ENCODE data around the gene ACOX1.
A peak's percentile ranks its signal among the peaks of the same experiment; 100 is the strongest.
"Not testable (repeated sequence)": the region's sequence is repeated elsewhere in the genome, so short reads cannot be mapped to it uniquely, and the experiment has no call there.

The ACOX1 gene

DNA sequence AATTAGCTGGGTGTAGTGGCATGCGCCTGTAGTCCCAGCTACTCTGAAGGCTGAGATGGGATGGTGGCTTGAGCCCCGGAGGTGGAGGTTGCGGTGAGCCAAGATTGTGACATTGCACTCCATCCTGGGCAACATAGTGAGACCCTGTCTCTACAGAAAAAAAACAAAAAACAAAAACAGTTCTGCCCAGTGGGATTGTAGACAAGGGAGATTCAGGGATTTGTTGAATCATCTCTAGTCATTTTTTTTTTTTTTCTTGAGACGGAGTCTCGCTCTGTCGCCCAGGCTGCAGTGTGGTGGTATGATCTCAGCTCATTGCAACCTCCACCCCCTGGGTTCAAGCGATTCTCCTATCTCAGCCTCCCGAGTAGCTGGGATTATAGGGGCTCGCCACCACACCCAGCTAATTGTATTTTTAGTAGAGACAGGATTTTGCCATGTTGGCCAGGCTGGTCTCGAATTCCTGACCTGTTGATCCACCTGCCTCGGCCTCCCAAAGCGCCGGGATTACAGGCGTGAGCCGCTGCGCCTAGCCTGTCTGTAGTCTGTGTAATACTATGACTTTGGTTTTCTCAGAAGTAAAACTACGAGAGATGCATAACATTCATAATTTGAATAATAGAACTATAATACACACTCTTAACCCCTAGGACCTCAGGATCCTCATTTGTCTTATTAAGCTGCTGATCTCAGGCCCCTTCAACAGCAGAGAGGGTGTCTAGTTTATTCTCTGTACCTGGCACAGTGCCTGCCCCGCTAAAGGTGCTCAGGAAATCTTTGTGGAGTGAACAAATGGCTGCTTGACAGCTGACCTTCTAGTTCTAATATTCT is 1.4 kb upstream of the ACOX1 start:
- DNase-seq: no peak

DNA sequence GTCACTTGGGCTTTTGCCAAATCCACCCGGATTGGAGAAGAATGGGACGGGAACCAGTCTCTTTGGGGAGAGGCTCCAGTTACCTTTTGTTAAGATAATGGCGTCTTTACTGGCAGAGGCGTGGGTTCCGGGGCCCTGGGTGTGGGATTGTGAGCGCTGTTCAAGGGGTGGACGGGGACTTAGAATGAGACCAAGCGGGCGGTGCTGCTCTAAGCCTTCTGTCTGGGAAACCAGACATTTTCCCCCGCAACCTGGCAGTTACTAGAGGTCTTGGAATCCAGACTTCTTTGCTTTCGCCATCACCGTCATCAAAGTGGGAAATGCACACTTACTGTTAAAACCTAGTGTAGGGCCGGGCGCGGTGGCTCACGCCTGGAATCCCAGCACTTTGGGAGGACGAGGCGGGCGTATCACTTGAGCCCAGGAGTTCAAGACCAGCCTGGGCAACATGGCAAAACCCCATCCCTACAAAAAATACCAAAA is 780 bp upstream of the ACOX1 start:
- DNase-seq: no peak

DNA sequence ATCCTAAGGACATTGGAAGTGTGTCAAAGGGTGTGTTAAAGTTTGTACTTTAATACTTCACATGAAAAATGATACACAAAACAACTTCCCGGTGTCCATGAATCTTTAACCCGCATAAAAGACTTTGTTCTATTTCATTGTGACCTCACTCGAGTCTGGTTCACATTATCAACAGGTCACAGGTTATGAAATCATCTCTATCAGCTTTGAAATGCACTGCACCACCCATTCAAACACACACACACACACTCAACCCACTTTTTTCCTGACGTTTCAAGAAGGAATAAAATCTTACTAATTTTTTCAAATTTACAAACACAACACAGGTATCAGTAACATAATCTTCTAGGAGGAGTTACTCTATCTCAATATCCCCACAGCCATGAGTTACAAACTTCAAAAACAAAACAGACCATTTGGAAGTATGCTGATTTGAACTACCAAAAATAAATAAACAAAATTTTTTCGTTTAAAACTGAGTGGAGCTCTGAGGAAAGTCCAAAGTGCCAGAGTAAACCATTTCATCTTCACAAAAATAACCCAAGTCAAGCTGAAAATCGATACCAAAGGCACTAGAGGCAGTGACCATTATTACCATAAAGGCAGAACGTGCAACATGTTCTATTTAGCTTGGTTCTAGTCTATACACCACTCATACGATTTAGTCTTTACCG is 2.7 kb downstream of the ACOX1 start:
- DNase-seq: no peak

DNA sequence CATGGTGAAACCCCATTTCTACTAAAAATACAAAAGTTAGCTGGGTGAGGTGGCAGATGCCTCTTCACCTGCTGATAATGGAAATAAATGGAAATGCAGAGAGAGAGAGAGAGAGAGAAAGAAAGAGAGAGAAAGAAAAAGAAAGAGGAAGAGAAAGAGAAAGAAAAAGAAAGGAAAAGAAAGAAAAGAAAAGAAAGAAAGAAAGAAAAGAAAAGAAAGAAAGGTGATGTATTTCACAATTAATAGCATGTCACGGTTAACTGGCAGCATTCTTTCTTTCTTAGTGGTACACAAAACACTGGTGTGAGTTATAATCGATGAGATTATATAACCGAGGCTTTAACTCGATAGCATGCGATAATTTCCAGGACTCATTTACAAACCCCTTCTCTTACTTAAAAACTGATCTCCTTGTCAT is 3.2 kb downstream of the ACOX1 start:
- DNase-seq: no peak

DNA sequence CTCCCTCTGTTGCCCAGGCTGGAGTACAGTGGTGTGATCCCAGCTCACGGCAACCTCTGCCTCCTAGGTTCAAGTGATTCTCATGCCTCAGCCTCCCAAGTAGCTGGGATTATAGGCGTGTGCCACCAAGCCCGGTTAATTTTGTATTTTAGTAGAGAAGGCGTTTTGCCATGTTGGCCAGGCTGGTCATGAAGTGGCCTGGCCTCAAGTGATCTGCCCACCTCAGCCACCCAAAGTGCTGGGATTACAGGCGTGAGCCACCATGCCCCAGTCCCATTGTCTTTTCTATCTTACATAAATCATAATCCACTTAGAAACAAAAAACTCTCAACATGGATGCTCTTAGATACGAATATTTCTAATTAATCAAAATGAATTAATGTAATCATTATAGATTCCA is 3.8 kb downstream of the ACOX1 start:
- DNase-seq: not testable (repeated sequence)

DNA sequence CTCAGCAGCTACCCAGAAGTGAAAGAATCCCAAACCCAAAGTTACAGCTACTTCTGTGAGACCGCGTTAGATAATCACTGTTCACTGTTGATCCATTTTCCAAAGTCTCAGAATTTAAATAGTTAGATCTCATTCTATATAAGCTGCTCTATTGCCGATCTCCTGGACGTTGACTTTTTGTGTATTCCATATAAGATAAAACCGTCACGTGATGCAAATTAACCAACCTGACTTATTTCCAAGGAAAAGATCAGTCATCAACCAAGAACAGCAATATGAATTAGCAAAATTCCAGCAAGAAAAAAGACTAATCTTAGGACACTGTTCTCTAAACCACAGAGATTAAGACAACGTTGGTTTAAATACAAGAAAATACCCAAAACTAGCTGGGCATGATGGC is 8.3 kb downstream of the ACOX1 start:
- no peak for DNase-seq

DNA sequence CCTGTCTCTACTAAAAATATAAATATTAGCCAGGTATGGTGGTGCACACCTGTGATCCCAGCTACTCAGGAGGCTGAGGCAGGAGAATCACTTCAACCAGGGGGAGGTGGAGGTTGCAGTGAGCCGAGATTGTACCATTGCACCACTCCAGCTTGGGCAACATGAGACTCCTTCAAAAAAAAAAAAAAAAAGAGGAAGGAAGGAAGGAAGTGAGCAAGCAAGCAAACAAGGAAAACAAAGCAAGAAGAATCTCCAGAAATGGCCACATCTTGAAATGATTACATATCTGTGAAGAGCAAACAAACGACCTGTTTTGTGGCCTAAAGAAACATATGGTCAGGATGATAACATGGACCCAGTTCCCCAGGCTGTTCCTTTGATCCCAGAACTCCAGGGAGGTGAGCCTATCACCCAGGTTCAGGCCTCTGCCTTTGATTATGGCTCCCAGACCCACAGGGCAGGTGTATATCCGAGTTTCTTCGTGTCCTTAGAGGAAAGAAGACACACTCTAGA is 8.9 kb downstream of the ACOX1 start:
- no peak for DNase-seq

DNA sequence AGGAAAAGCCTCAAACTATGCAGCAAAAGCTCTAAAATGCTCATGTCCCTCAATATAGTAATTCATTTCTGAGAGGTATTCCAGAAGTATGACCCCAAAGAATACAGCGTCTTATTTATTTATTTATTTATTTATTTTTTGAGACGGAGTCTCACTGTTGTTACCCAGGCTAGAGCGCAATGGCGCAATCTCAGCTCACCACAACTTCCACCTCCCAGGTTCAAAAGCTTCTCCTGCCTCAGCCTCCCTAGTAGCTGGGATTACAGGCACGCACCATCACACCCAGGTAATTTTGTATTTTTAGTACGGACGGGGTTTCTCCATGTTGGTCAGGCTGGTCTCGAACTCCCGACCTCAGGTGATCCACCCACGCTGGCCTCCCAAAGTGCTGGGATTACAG is 9.9 kb downstream of the ACOX1 start:
- DNase-seq: not testable (repeated sequence)

DNA sequence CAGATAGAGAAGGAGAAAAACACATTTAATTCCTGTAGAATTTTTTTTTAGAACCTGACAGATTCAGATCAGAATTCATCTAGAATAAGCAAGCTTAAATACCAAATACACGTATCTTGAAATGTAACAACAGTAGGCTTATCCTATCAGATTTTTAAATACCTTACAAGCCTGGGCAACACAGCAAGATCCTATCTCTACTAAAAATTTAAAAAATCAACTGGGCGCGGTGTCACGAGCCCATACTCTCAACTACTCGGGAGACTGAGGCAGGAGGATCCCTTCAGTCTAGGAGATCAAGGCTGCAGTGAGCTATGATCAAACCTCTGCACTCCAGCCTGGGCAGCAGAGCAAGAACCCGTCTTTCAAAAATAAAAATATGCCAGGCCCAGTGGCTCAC is 13.5 kb downstream of the ACOX1 start:
- no peak for DNase-seq

DNA sequence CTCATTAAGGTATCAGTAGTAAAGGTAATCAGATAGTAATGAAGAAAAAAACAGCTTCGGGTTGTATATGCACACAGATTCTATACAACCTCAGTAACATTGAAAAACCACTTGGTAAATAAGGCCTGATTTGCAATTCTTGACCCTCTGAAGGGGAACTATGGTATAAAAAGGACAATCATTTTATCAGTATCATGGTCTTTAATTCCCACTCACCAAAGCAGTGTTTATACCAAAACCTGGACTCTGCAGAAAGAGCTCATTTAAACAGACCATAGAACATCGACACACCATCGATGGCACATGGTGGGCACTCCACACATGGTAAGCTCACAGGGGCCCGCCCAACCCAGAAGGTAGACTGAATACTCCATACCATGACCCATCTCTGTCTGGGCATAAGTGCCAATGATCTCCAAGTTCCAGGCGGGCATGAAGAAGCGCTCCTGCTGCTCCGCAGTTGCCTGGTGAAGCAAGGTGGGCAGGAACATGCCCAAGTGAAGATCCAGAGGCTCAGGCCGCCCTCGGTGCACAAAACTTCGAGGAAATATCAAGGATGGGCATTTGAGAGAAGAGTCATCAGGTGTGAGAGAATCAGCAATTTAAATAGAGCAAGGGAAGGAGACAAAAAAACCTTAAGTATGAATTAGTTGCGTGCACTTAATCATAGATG is 19.0 kb downstream of the ACOX1 start:
- DNase-seq: no peak

DNA sequence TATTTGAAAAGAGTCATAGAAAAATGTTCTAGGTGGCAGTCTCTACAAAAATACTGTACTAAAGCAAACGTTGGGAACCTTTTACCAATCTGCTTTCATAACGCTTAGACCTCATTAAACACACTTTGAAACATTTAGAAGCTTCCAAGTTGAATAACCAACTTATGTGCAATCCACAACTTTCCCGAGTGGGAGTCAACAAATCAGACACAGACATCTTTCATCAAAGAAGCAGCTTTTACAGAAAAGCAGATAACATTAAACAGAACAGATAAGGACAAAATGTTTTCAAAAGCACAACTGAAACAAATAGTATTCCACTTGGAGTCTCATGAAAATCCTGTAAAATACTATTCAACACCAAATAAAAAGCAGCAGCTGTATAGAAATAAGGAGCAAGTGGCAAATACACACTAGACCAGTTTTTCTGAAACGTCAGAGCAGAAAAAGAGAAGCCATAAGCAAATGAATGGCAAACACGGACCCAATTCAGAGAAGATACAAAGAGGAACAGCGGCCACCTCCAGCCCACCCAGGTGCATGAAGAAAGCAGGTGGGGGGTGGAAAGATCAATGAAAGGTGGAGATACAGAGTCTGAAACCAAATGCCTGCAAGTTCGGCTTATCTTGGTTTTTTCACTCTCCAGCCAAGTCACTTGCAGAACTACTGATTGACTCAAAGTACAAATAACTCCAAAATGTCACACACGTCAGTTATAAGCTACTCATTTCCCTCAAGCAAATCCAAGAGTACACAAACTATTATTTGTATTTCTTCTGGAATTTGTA is 19.7 kb downstream of the ACOX1 start:
- DNase-seq: no peak

DNA sequence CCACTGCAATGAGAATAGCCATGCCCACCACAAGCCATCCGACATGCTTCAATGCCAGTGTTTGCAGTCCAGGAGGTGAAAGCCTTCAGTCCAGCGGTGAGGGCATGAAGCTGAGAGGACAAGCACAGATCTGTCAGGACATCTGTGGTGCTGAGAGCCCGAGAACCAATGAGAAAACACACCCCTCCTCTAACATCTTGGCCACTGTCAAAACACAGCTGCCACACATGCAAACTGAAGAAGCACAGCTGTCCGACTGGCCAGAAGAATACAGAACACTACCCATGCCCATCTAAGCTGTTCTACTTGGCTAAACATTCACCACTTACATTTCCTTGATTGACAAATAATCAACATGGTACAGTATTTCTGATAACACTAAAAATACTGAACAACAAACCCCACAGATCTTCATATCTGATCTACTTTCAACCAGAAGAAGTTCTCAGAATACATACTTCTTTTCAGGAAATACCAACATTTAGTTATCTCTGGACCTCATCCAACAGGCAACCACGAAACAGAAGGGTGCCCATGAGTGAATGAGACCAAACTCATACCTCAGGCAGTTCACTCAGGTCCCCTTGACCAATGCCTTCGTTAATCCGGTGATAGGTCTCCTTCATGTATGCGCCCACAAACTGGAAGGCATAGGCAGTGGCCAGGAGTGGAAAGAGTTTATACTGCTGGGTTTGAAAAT is 28.0 kb downstream of the ACOX1 start:
- peak; percentile 42 for DNase-seq

DNA sequence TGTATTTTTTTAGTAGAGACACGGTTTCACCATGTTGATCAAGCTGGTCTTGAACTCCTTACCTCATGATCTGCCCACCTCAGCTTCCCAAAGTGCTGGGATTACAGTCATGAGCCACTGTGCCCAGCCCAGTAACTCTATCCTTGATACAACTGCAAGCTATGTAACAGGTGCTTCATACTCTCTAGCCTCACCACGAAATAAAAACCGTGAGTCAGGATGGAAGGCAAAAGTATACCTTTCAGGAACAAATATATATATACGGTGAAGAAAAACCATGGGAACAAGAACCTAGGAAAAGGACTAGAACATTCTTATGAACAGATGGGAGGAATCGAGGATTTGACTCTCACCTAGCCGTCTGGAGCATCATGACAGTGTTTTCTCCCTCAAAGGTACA is 28.5 kb downstream of the ACOX1 start:
- DNase-seq: no peak

DNA sequence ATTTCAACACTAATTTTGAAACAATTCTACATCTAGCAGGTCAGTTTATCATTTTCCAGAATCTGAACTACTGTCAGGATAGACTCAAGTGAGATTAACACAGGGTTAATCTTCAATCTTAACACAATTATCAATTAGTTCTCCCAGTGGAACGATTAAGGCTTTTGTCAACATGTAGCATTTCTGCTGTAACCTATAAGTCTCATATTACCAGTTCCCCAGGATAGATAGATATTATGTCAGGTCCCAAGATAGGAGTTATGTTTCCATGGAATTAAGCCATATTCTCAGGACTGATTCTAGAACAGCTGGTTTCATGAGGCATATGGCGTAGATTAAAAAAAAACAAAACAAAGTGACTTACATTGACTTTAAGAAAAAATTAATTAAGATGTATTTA is 33.8 kb downstream of the ACOX1 start:
- no peak for DNase-seq

DNA sequence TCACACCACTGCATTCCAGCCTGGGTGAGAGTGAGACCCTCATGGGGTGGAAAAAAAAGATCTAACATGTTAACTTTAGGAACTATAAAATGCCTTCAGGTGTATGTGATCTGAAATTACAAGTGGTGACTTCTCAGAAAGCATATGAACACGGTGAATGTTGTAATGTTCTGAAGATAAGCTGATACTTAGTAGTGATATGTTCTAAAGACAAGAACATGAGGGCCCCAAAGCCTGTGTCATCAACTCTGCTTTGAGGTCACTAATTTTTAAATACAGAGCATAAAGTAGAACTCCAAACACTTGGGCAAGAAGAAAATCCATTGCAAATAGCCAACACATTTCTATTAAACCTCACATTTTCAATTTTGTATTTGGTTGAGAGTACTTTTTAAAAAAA is 35.5 kb downstream of the ACOX1 start:
- no peak for DNase-seq

DNA sequence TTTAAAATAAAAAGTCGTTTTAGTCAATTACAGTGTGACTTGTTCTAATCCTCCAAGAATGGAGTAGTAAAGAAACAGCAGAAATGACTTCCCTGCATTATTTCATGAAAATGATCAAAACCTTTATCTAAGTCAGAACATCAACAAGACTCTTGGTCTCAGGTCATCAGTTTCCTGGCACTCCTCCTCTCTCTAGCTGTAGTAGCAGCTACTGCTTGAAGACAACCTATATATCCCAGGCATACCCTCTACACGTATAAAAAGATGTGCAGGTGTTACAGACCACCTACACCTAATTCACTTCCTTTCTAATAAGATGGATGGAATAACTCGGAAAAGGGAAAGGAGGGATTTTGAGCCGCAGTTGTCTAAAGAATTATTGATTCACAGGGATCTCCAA is 36.5 kb downstream of the ACOX1 start:
- no peak for DNase-seq

DNA sequence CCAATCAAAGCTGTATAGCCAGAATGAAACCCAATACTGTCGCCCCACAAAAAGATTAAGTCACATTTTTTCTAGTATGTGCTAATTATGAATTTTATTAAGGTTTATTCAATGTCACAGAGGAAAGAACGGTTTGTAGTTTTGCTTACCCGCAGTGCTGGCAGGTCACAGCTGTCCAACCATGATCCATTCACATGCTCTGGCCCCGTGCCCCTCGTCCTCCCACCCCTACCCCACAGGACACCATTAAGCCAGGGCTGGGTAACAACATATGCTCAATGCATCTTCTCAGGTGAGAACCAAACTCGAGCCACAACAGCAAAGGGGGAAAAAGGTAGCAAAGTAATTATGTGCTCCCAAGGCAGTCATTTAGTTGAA is 37.5 kb downstream of the ACOX1 start:
- DNase-seq: no peak

DNA sequence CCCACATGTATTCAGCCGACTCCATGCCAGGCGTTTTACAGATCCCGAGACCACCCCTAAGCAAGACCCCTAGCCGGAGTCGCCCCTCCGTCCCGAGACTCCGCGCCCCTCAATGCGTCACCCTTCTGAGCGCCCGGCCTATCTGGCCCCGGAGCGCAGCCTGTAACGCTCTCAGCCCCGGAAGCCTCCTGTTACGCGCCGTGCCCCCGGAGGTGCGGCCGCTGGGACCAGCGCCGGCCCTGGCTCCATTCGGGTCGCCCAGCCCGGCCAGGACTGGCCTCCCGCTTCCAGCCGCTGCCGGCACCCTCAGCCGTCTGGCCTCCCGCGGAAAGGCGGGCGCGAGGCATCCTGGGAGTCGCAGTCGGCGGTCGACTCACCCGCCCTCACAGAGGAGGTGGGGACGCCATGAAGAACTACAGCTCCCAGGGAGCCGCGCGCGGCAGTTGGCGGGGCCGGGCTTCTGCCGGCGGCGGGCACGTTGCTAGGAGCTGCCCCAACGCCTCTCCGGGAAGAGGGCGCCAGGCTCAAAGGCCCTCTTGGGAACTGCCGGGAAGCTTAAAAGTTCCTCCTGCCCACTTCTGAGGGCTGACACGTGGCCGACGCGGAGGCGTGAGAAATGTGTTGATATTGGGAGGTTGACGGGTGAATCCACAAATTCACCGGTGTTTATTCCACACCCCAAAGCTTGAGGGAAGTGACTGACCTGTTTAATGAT is 38.1 kb downstream of the ACOX1 start, which contains the start of gene FBF1:
Gene FBF1 (minus strand): TSS at position 316 of the 715 bp plus-strand sequence. CDS start 2,893 bp downstream, outside the sequence.
- peak; percentile 95 for DNase-seq

DNA sequence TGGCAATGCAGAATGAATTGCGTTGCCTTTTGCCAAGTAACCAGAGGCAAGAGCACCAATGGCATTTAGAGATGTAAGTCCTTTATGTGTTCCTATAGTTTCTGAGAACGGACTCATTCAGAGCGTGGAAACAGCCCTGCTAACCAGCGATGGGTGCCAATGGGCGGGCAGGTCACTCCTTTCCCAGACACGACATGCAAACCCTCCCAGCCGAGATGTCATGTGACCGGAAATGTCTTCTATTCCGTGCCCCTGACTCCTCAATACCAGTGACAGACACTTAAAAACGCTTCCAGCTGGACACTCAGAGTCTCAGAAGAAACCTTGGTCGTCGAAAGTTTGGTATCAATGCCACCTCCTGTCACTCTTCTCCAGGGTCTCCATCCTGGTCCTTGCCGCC is 41.3 kb downstream of the ACOX1 start:
- no peak for DNase-seq

DNA sequence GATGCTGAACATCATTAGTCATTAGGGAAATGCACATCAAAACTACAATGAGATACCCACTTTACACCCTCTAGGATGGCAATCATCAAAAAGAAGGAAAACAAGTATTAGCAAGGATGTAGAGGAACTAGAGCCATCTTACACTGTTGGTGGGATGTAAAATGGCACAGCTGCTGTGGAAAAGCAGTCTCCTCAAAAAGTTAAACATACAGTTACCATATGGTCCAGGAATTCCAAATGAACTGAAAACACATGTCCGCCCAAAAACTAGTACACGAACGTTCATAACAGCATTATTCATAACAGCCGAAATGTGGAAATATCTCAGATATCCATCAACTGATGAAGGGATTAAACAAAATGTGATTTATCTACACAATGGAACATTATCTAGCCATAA is 45.2 kb downstream of the ACOX1 start:
- no peak for DNase-seq

DNA sequence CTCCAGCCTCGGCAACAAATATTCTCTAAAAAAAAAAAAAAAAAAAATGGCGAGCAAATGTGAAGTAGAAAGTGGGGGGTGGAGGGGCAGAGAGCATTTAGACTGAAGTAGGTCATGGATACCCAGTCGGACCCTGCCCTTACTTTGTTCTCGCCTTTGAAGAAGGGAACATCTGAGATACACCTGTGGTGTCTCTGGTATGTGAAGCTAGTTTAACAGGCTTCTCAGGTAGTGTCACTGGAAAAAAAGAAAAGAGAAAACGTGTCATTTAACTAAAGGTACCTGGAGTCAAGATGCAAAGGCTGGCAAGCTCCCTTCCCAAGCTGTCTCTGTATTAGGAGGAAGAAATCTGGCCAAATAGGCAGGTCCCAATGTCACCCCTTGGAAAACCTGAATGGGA is 46.1 kb downstream of the ACOX1 start:
- DNase-seq: no peak

Data from left hindlimb (tissue), 1 donor.